K562 (cell line): ENCODE data around the gene PIGQ. TPM values are rescaled to one million over a fixed set of nuclear protein-coding genes. Genes with fewer than 3 reads are reported as not detected.

Source experiments
- ATAC-seq: fragments of 200-7000 bp; cut with Tn5 transposase; 3 replicates; pipeline ENCODE4 v1.9.1; 2020; ENCODE audit warnings: moderate library complexity
- BruUV-seq: library from RNA; stranded (reverse); fragments of 400-500 nt; replicated peaks from 2 replicates; lab custom pipeline; 2021; lab: Mats Ljungman, UMichigan
- CTCF ChIA-PET: fragments of 300-600 bp; formaldehyde crosslinking; extraction: SDS; loops from one replicate; lab custom pipeline; 2021; ENCODE audit warnings: low intra/inter-chr PET ratio; lab: Yijun Ruan, JAX
- POLR2A ChIA-PET: fragments of 300-600, 350-650 bp; sonication (Branson Sonifier 250); formaldehyde crosslinking; extraction: SDS; loops from one replicate; lab custom pipeline; 2021; ENCODE audit warnings: antibody characterized with exemption, inconsistent platforms; lab: Yijun Ruan, JAX
- DNase-seq, 4 experiments: peaks; one replicate each; pipeline versions ENCODE4 v3.0.0 to v3.0.0-alpha.2; 2011 to 2018; ENCODE audit warnings: low spot score in 3 of 4, mixed read lengths in 3 of 4; ENCODE audit errors: extremely low read depth in 1 of 4
- FAIRE-seq: peaks from 2 replicates; lab custom pipeline; 2011; peaks lifted over from hg19 to GRCh38; lab: Jason Lieb, UNC
- H2AFZ ChIP-seq: 2 replicates; pipeline ENCODE4 v1.6.0; 2011; ENCODE audit warnings: low read depth, low read length, control low read depth, inconsistent platforms
- H3K27ac ChIP-seq: fragments of 200-600 bp; 3 replicates; pipeline ENCODE4 v1.8.0; 2011; ENCODE audit warnings: low read depth, mild to moderate bottlenecking, control low read depth, inconsistent platforms, low read length, moderate library complexity, mixed read lengths; ENCODE audit errors: extremely low read depth
- H3K27me3 ChIP-seq, 2 experiments: fragments of 300-600 bp in 1 of 2; 2 replicates in 1 of 2; 3 replicates in 1 of 2; pipeline versions ENCODE4 v1.6.0 to v1.8.0; 2011; ENCODE audit warnings: inconsistent platforms in 2 of 2, low read length in 2 of 2, mild to moderate bottlenecking in 1 of 2, mixed read lengths in 1 of 2, moderate library complexity in 1 of 2; ENCODE audit not compliant: control insufficient read depth in 2 of 2, insufficient read depth in 2 of 2
- H3K36me3 ChIP-seq: fragments of 300-600 bp; 3 replicates; pipeline ENCODE4 v1.8.0; 2011; ENCODE audit warnings: mild to moderate bottlenecking, low read length, inconsistent platforms; ENCODE audit not compliant: control insufficient read depth, insufficient read depth
- H3K4me1 ChIP-seq, 2 experiments: fragments of 200-600 bp in 1 of 2; replicated peaks in 1 of 2; 2 replicates in 1 of 2; 3 replicates in 1 of 2; pipeline versions ENCODE4 v1.5.1 to v1.8.0; 2011; ENCODE audit warnings: inconsistent platforms in 2 of 2, low read length in 2 of 2, mild to moderate bottlenecking in 1 of 2, mixed read lengths in 1 of 2, moderate library complexity in 1 of 2; ENCODE audit not compliant: control insufficient read depth in 2 of 2, insufficient read depth in 2 of 2
- H3K4me2 ChIP-seq: 2 replicates; pipeline ENCODE4 v1.6.1; 2011; ENCODE audit warnings: low read length, control low read depth, inconsistent platforms, mixed read lengths; ENCODE audit not compliant: insufficient read depth
- H3K4me3 ChIP-seq: fragments of 200-600 bp; sonication (generic), shearing (Covaris generic); 2 replicates; pipeline ENCODE4 v1.5.1; 2016; ENCODE audit warnings: control low read depth, inconsistent platforms
- H3K79me2 ChIP-seq: fragments of 200-600 bp; 3 replicates; pipeline ENCODE4 v1.8.0; 2011; ENCODE audit warnings: low read length, inconsistent platforms; ENCODE audit not compliant: control insufficient read depth, insufficient read depth
- H3K9ac ChIP-seq, 2 experiments: 2 replicates each; pipeline versions ENCODE4 v1.6.0 to v1.6.1; 2011; ENCODE audit warnings: low read depth in 2 of 2, low read length in 2 of 2, control low read depth in 1 of 2, inconsistent platforms in 1 of 2, mild to moderate bottlenecking in 1 of 2, mixed read lengths in 1 of 2; ENCODE audit not compliant: insufficient read depth in 1 of 2
- H3K9me1 ChIP-seq: one replicate; pipeline ENCODE4 v1.6.0; 2011; ENCODE audit warnings: inconsistent platforms, mild to moderate bottlenecking, low read length, moderate library complexity; ENCODE audit not compliant: control insufficient read depth, insufficient read depth
- H3K9me3 ChIP-seq: replicated peaks from 2 replicates; pipeline ENCODE4 v1.5.1; 2011; ENCODE audit warnings: low read depth, low read length, inconsistent platforms; ENCODE audit not compliant: control insufficient read depth, insufficient read depth
- H4K20me1 ChIP-seq: replicated peaks from 2 replicates; pipeline ENCODE4 v1.6.1; 2011; ENCODE audit warnings: low read length, inconsistent platforms, mixed read lengths; ENCODE audit not compliant: control insufficient read depth, insufficient read depth
- FOXJ2 ChIP-seq: fragments of 200-800 bp; sonication (Bioruptor generic); IDR thresholded peaks from 2 replicates; pipeline ENCODE4 v1.6.1; 2016; ENCODE audit warnings: missing genetic modification characterization, missing compliant biosample characterization
- MAFF ChIP-seq: IDR thresholded peaks from 2 replicates; pipeline ENCODE4 v1.6.1; 2012; ENCODE audit warnings: low read length, improper control_type of control experiment
- POLR2G ChIP-seq: fragments of 200-400 bp; formaldehyde crosslinking; IDR thresholded peaks from 2 replicates; pipeline ENCODE4 v1.6.1; 2017; ENCODE audit warnings: low read depth, mild to moderate bottlenecking, antibody characterized with exemption, low read length, moderate library complexity
- ZNF79 ChIP-seq: fragments of 250-450 bp; sonication (Bioruptor Pico); IDR thresholded peaks from 2 replicates; pipeline ENCODE4 v1.4.0; 2020; ENCODE audit warnings: low read depth, mild to moderate bottlenecking, moderate library complexity
- WGBS: fragments of 100-300 bp; shearing (Covaris generic); methylation state at CpG from one replicate; pipeline ENCODE4 v1.1.6; 2016; ENCODE audit warnings: low coverage, mixed read lengths; ENCODE audit not compliant: insufficient coverage; ENCODE audit errors: missing lambda C conversion rate; 5-methylcytosine and 5-hydroxymethylcytosine counted together
- in situ Hi-C: fragments of 300-500 bp; cut with MboI; formaldehyde crosslinking; loops from 4 replicates; pipeline ENCODE4 v1.15.0; 2018; ENCODE audit warnings: inconsistent platforms, mixed read lengths
- intact Hi-C: fragments of 100-400 bp; cut with micrococcal nuclease; formaldehyde crosslinking; loops from 2 replicates; pipeline ENCODE4 v1.14.2; 2022
- polyA plus RNA-seq, 8 experiments: library from polyadenylated mRNA; depleted of rRNA in 4 of 8; stranded (reverse) in 5 of 8; unstranded in 3 of 8; fragments of >200 nt; fragmentation: Nextera tagmentation in 2 of 8; fragmentation: Illumina TruSeq in 1 of 8; extraction: Ambion mirVana in 2 of 8; extraction: Trizol in 1 of 8; gene quantifications; 2 replicates each; pipeline versions ENCODE4 v1.2.1 to v1.2.3, GENCODE V29; 2011 to 2014; ENCODE audit warnings: inconsistent platforms in 1 of 8, missing spikeins in 1 of 8
- total RNA-seq, 7 experiments: library from RNA; depleted of rRNA in 6 of 7; stranded (reverse); fragments of >200 nt in 6 of 7; fragmentation: Illumina TruSeq in 2 of 7; extraction: Trizol in 2 of 7; gene quantifications; 2 replicates each; pipeline versions ENCODE4 v1.2.1 to v1.2.3, GENCODE V29; 2011 to 2021; ENCODE audit warnings: low replicate concordance in 1 of 7

The PIGQ gene
- total and polyA plus RNA-seq, 9 of the 15 experiments (the other 6 are each of a cell fraction or from before 2014, with no cell fraction given): 0.20 to 49.6 (median 11.7) TPM

- peaks cover 3% of the 10 kb centered on the region for H3K9me1 ChIP-seq
- ChIA-PET POLR2A (no interaction called here), CTCF (no interaction called here)
- no peak overlapping the region for H3K4me2 ChIP-seq
- H3K4me1 ChIP-seq: peaks cover 1 to 88% of the 10 kb centered on the region in 2 experiments; a peak in 4 of 5 replicates
- H2AFZ ChIP-seq: no peak overlapping the region
- no peak overlapping the region for H3K27ac ChIP-seq
- FAIRE-seq (no peak), DNase-seq (no peak), ATAC-seq (no peak)
- no peaks in the 10 kb centered on the region for H3K27me3 ChIP-seq
- in situ Hi-C loops (no loop called here), intact Hi-C loops (no loop called here)
- TF ChIP-seq POLR2G: peak; percentile 39; the same call in 1 of the 2 replicates
- TF ChIP-seq ZNF79 (CRISPR knock-in tag): no peak
- no peak for TF ChIP-seq MAFF
- no peak for TF ChIP-seq FOXJ2 (tag)
- H3K9me3 ChIP-seq: no peaks in the 10 kb centered on the region
- no peak overlapping the region for H3K4me3 ChIP-seq
- no peak overlapping the region; a peak in 1 of 4 replicates for H3K9ac ChIP-seq
- H3K79me2 ChIP-seq: peaks cover 26% of the 10 kb centered on the region
- peaks cover 26% of the 10 kb centered on the region; the same call in 2 of the 3 replicates for H3K36me3 ChIP-seq
- no TSS peak for BruUV-seq
- 96% methylated on average over 33 of the region's 46 CpGs for WGBS
- H4K20me1 ChIP-seq: peaks cover 9% of the 10 kb centered on the region
Observed at GRCh38 chr16:574021-574760, 4.4 kb downstream of the PIGQ start.
